ENCODE results near the gene PCDHB16.
"Not testable (repeated sequence)": the region's sequence is repeated elsewhere in the genome, so short reads cannot be mapped to it uniquely, and the experiment has no call there.

PCDHB16 gene

DNA sequence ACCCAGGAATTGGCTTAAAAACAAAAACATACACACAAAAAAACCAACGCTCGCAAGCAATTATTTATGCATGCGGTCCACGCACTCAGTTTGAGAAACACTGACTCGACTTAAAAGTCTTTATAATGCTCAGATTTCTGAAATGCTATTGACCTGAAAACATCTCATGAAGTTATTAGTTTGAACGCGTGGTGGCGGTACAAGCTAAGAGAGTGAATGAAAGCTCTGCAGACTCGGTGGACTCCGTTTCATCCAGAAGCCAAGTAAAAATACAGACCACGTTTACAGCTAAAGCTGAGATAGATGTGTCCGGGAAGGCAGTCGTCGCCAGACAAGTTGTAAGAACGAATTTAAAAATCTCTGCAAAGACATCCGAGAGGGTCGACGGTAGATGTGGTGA is 32.4 kb upstream of the PCDHB16 start, which contains the start of gene PCDHB6:
TSS of gene PCDHB6 (plus strand) at position 246 of the 400 bp plus-strand sequence. CDS start 201 bp downstream, outside the sequence.
- no peaks in the 10 kb centered on the region for H3K9me2 ChIP-seq (replicated peaks; ENCODE audit: insufficient read depth, low read length)

DNA sequence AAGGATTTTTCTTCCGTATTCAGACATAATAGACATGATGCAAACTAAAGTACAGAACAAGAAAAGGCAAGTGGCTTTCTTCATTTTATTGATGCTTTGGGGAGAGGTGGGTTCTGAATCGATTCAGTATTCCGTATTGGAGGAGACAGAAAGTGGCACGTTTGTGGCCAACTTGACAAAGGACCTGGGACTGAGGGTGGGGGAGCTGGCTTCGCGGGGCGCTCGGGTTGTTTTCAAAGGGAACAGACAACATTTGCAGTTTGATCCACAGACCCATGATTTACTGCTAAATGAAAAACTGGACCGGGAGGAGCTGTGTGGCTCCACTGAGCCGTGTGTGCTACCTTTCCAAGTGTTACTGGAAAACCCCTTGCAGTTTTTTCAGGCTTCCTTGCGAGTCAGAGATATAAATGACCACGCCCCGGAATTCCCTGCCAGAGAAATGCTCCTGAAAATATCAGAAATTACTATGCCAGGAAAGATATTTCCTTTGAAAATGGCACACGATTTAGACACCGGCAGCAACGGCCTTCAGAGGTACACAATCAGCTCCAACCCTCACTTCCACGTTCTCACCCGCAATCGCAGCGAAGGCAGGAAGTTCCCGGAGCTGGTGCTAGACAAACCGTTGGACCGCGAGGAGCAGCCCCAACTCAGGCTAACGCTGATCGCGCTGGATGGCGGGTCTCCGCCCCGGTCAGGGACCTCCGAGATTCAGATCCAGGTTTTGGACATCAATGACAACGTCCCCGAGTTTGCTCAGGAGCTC is 31.8 kb upstream of the PCDHB16 start:
- Histone ChIP-seq H3K4me2 (ENCODE audit: low read depth, low read length, poor library complexity, severe bottlenecking) (no peak overlapping the region), H2AFZ (ENCODE audit: low read depth, low read length, severe bottlenecking) (no peak overlapping the region), H3K9ac (ENCODE audit: low read length) (no peak overlapping the region), H3K9me3 (ENCODE audit: insufficient read depth, low read length) (no peaks in the 10 kb centered on the region), H3K36me3 (ENCODE audit: low read length) (no peaks in the 10 kb centered on the region), H3K27ac (ENCODE audit: low read depth, low read length) (no peak overlapping the region), H3K4me3 (ENCODE audit: insufficient read depth, low read length, poor library complexity, severe bottlenecking) (no peak overlapping the region), H3K79me2 (ENCODE audit: insufficient read depth, low read length) (no peaks in the 10 kb centered on the region), H3F3A (ENCODE audit: insufficient read depth) (no peaks in the 10 kb centered on the region), H3K9me2 (replicated peaks; ENCODE audit: insufficient read depth, low read length) (no peaks in the 10 kb centered on the region), H4K20me1 (ENCODE audit: low read depth, low read length) (no peaks in the 10 kb centered on the region), H3K27me3 (ENCODE audit: low read length) (no peaks in the 10 kb centered on the region)
- TF ChIP-seq, protein P1, sequence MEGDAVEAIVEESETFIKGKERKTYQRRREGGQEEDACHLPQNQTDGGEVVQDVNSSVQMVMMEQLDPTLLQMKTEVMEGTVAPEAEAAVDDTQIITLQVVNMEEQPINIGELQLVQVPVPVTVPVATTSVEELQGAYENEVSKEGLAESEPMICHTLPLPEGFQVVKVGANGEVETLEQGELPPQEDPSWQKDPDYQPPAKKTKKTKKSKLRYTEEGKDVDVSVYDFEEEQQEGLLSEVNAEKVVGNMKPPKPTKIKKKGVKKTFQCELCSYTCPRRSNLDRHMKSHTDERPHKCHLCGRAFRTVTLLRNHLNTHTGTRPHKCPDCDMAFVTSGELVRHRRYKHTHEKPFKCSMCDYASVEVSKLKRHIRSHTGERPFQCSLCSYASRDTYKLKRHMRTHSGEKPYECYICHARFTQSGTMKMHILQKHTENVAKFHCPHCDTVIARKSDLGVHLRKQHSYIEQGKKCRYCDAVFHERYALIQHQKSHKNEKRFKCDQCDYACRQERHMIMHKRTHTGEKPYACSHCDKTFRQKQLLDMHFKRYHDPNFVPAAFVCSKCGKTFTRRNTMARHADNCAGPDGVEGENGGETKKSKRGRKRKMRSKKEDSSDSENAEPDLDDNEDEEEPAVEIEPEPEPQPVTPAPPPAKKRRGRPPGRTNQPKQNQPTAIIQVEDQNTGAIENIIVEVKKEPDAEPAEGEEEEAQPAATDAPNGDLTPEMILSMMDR (IDR thresholded peaks at IDR 0.05; ENCODE audit: insufficient read depth, low read length, poor library complexity, severe bottlenecking): no peak
- no peak for TF ChIP-seq EZH2phosphoT487 (conservative IDR thresholded peaks at IDR 0.05; ENCODE audit: low read length)

More for the DNA sequence above, 32.4 kb upstream of the PCDHB16 start, which contains the start of gene PCDHB6:
- Histone ChIP-seq H3K27me3 (ENCODE audit: low read length) (no peaks in the 10 kb centered on the region), H3K9me3 (ENCODE audit: insufficient read depth, low read length) (no peaks in the 10 kb centered on the region), H3K36me3 (ENCODE audit: low read length) (no peaks in the 10 kb centered on the region), H4K20me1 (ENCODE audit: low read depth, low read length) (no peaks in the 10 kb centered on the region), H3K27ac (ENCODE audit: low read depth, low read length) (no peak within 1 kb of the TSS), H3K4me2 (ENCODE audit: low read depth, low read length, poor library complexity, severe bottlenecking) (no peak within 1 kb of the TSS), H3K79me2 (ENCODE audit: insufficient read depth, low read length) (no peaks in the 10 kb centered on the region), H3F3A (ENCODE audit: insufficient read depth) (no peaks in the 10 kb centered on the region), H2AFZ (ENCODE audit: low read depth, low read length, severe bottlenecking) (no peak within 1 kb of the TSS), H3K4me3 (ENCODE audit: insufficient read depth, low read length, poor library complexity, severe bottlenecking) (no peak within 1 kb of the TSS), H3K9ac (ENCODE audit: low read length) (no peak within 1 kb of the TSS)
- no peak for TF ChIP-seq EZH2phosphoT487 (conservative IDR thresholded peaks at IDR 0.05; ENCODE audit: low read length)
- TF ChIP-seq, protein P1 (IDR thresholded peaks at IDR 0.05; ENCODE audit: insufficient read depth, low read length, poor library complexity, severe bottlenecking): peak; percentile 32

DNA sequence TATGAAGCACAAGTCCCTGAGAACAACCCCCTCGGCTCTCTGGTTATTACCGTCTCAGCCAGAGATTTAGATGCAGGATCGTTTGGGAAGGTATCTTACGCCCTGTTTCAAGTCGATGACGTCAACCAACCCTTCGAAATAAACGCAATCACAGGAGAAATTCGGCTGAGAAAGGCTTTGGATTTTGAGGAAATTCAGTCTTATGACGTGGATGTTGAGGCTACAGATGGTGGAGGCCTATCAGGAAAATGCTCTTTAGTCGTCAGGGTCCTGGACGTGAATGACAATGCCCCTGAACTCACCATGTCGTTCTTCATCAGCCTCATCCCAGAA is 31.2 kb upstream of the PCDHB16 start:
- Histone ChIP-seq H3K4me2 (ENCODE audit: low read depth, low read length, poor library complexity, severe bottlenecking) (no peak overlapping the region), H4K20me1 (ENCODE audit: low read depth, low read length) (no peaks in the 10 kb centered on the region), H3K9me2 (replicated peaks; ENCODE audit: insufficient read depth, low read length) (no peaks in the 10 kb centered on the region), H3K27ac (ENCODE audit: low read depth, low read length) (no peak overlapping the region), H2AFZ (ENCODE audit: low read depth, low read length, severe bottlenecking) (no peak overlapping the region), H3K4me3 (ENCODE audit: insufficient read depth, low read length, poor library complexity, severe bottlenecking) (no peak overlapping the region), H3K9ac (ENCODE audit: low read length) (no peak overlapping the region), H3K79me2 (ENCODE audit: insufficient read depth, low read length) (no peaks in the 10 kb centered on the region), H3F3A (ENCODE audit: insufficient read depth) (no peaks in the 10 kb centered on the region), H3K9me3 (ENCODE audit: insufficient read depth, low read length) (no peaks in the 10 kb centered on the region), H3K27me3 (ENCODE audit: low read length) (no peaks in the 10 kb centered on the region), H3K36me3 (ENCODE audit: low read length) (no peaks in the 10 kb centered on the region)
- TF ChIP-seq, protein P1 (IDR thresholded peaks at IDR 0.05; ENCODE audit: insufficient read depth, low read length, poor library complexity, severe bottlenecking): no peak
- no peak for TF ChIP-seq EZH2phosphoT487 (conservative IDR thresholded peaks at IDR 0.05; ENCODE audit: low read length)

DNA sequence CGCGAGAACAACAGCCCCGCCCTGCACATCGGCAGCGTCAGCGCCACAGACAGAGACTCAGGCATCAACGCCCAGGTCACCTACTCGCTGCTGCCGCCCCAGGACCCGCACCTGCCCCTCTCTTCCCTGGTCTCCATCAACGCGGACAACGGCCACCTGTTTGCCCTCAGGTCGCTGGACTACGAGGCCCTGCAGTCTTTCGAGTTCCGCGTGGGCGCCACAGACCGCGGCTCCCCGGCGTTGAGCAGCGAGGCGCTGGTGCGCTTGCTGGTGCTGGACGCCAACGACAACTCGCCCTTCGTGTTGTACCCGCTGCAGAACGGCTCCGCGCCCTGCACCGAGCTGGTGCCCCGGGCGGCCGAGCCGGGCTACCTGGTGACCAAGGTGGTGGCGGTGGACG is 30.6 kb upstream of the PCDHB16 start:
- H4K20me1 ChIP-seq (ENCODE audit: low read depth, low read length); H3K9me3 ChIP-seq (ENCODE audit: insufficient read depth, low read length); H3K36me3 ChIP-seq (ENCODE audit: low read length); H3F3A ChIP-seq (ENCODE audit: insufficient read depth); H3K9me2 ChIP-seq (replicated peaks; ENCODE audit: insufficient read depth, low read length); H3K4me2 ChIP-seq (ENCODE audit: low read depth, low read length, poor library complexity, severe bottlenecking); H3K27ac ChIP-seq (ENCODE audit: low read depth, low read length); H3K27me3 ChIP-seq (ENCODE audit: low read length); H3K9ac ChIP-seq (ENCODE audit: low read length); H3K4me3 ChIP-seq (ENCODE audit: insufficient read depth, low read length, poor library complexity, severe bottlenecking); H2AFZ ChIP-seq (ENCODE audit: low read depth, low read length, severe bottlenecking); H3K79me2 ChIP-seq (ENCODE audit: insufficient read depth, low read length): not testable (repeated sequence)

DNA sequence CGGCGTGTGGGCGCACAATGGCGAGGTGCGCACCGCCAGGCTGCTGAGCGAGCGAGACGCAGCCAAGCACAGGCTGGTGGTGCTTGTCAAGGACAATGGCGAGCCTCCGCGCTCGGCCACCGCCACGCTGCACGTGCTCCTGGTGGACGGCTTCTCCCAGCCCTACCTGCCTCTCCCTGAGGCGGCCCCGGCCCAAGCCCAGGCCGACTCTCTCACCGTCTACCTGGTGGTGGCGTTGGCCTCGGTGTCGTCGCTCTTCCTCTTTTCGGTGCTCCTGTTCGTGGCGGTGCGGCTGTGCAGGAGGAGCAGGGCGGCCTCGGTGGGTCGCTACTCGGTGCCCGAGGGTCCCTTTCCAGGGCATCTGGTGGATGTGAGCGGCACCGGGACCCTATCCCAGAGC is 30.1 kb upstream of the PCDHB16 start:
- not testable (repeated sequence) for H3K9ac ChIP-seq (ENCODE audit: low read length)

More for the DNA sequence above, 30.1 kb upstream of the PCDHB16 start:
- H4K20me1 ChIP-seq (ENCODE audit: low read depth, low read length); H3F3A ChIP-seq (ENCODE audit: insufficient read depth); H3K4me3 ChIP-seq (ENCODE audit: insufficient read depth, low read length, poor library complexity, severe bottlenecking); H3K9me3 ChIP-seq (ENCODE audit: insufficient read depth, low read length); H3K27me3 ChIP-seq (ENCODE audit: low read length); H2AFZ ChIP-seq (ENCODE audit: low read depth, low read length, severe bottlenecking); H3K36me3 ChIP-seq (ENCODE audit: low read length); H3K79me2 ChIP-seq (ENCODE audit: insufficient read depth, low read length); H3K27ac ChIP-seq (ENCODE audit: low read depth, low read length); H3K9me2 ChIP-seq (replicated peaks; ENCODE audit: insufficient read depth, low read length); H3K4me2 ChIP-seq (ENCODE audit: low read depth, low read length, poor library complexity, severe bottlenecking): not testable (repeated sequence)

Data from SU-DHL-6 (cell line).